ENCODE data around the gene AMH. TPM values are rescaled to one million over a fixed set of nuclear protein-coding genes. Genes with fewer than 3 reads are reported as not detected.
"Not testable (repeated sequence)": the region's sequence is repeated elsewhere in the genome, so short reads cannot be mapped to it uniquely, and the experiment has no call there.

AMH gene
- total RNA-seq, 1 donor from 2014 or later = 0.89 TPM

- peak; percentile 77 for DNase-seq (ENCODE audit: missing footprints)
- ATAC-seq = peak; percentile 26
- intact Hi-C loops (cut with DNase I) = loop anchor here (2.0 kb wide), 2 partner anchors 41 to 115 kb away; no protein-coding TSS in a partner anchor
These were observed 26.7 kb downstream of the AMH start for GRCh38 chr19:2275588-2276428.

GRCh38 chr19:2276429-2276986, 27.4 kb downstream of the AMH start:
- intact Hi-C loops (cut with DNase I) = no loop called here
- DNase-seq (ENCODE audit: missing footprints) (peak; percentile 50), ATAC-seq (no peak)

GRCh38 chr19:2277138-2277537, 28.0 kb downstream of the AMH start:
- intact Hi-C loops (cut with DNase I) = no loop called here
- DNase-seq (ENCODE audit: missing footprints) = peak; percentile 37
- ATAC-seq = no peak

DNA sequence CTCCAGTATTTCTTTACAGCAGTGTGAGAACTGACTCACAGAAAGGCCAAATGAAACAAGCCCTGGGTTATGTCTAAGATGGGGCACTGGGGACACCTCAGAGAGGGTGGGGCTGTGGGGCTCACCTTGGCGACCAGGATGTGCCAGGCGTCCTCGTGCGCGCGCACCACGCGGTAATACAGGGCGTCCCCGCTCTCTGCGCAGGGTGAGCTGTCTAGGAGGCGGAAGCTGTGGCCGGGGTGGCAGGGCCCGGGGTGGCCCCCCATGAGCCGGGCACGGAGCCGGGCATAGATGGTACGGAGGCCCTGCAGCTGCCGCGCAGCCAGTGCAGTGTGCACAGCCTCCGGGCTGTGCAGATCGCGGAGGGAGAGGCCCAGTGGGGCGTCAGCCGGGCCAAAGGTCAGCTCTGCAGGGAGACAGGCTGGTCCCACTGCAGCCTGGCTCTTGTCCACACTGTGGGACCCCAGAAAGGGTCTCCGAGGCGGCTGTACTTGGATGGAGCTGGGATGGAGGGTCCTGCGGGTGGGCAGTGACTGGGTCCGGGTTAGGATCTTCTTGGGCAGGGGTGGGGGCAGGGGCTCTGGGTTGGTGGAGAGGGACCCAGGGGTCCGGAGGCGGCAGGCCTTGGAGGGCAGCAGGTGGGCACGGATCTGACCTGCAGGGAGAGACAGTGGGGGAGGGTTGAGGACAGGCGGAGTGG, 29.5 kb downstream of the AMH start:
- ATAC-seq (no peak), DNase-seq (ENCODE audit: missing footprints) (peak; percentile 41)
- intact Hi-C loops (cut with DNase I) = no loop called here

DNA sequence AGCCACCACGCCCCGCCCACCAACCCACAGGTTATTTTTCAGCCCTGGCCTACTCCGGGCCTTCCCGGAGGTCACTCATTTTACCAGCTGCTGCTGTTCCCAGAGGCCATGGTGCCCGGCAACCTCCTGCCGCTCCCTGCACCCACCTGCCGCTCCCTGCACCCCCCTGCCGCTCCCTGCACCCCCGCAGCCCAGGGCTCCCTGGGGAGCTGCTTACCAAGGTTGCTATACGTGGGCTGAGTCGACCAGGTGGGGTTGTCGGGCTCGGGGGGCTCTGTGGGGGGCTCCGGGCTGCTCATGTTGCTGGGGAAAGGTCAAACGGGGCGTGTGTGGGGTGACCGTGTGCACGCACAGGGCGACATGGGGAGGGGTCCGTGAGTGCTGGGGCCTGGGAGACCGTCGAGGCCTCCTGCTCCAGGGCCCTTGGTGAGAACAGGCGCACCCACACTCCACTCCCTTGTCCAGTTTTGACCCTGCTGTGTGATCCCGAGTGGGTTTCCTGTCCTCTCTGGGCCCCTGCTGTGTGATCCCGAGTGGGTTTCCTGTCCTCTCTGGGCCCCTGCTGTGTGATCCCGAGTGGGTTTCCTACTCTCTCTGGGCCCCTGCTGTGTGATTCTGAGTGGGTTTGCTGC, 31.6 kb downstream of the AMH start:
- ATAC-seq (no peak), DNase-seq (ENCODE audit: missing footprints) (peak; percentile 47)
- intact Hi-C loops (cut with DNase I) = no loop called here

GRCh38 chr19:2281265-2282061, 32.3 kb downstream of the AMH start:
- DNase-seq (ENCODE audit: missing footprints) = peak; percentile 62
- intact Hi-C loops (cut with DNase I); ATAC-seq: not testable (repeated sequence)

DNA sequence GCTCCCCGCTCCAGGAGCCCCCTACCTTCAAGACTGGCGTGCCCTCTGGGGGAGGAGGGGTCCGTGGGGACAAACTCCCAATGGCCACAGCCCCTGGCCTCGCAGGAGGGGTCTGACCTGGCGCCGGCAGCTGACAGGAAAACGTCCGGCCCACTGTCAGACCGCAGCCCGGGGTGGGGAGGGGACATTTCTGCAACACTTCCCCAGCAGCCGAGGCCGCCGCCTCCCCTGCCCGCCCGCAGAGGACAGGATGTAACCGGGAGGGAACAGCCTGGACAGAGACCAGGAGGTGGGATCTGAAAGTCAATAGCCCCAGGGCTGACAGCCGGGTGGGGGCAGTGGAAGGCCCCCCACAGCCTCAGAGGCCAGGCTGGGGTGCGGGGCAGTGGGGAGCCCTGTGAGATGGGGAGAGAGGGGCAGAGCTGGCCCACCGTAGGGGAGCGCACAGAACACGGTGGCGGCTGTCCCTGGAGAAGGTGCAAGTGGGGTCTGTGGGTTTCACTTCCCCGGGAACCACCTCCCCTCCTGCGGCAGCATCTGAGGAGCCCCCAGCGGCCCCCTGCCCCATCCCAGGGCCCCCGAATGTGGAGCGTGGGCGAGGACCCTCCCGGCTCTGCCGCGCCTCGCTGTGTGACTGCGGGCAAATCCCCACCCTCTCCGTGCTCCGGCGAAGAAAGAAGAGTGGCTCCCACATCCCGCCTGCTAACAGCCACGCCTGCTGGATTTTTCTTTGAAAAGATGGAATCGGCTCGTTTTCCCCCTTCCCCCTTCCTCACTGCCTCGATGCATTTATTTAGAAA, 33.1 kb downstream of the AMH start, which contains the start of gene PEAK3:
TSS of gene PEAK3 (minus strand) at position 114 of the 800 bp plus-strand sequence. CDS start 1,244 bp downstream, outside the sequence.
- intact Hi-C loops (cut with DNase I) = no loop called here
- ATAC-seq (peak; percentile 82), DNase-seq (ENCODE audit: missing footprints) (peak; percentile 95)

- no peak for ATAC-seq
- intact Hi-C loops (cut with DNase I) = no loop called here
- no peak for DNase-seq (ENCODE audit: missing footprints)
These were observed 33.7 kb downstream of the AMH start for GRCh38 chr19:2282862-2283237.

- DNase-seq (ENCODE audit: missing footprints) (peak; percentile 27), ATAC-seq (no peak)
- intact Hi-C loops (cut with DNase I) = no loop called here
These were observed 34.8 kb downstream of the AMH start for GRCh38 chr19:2283835-2284507.

DNA sequence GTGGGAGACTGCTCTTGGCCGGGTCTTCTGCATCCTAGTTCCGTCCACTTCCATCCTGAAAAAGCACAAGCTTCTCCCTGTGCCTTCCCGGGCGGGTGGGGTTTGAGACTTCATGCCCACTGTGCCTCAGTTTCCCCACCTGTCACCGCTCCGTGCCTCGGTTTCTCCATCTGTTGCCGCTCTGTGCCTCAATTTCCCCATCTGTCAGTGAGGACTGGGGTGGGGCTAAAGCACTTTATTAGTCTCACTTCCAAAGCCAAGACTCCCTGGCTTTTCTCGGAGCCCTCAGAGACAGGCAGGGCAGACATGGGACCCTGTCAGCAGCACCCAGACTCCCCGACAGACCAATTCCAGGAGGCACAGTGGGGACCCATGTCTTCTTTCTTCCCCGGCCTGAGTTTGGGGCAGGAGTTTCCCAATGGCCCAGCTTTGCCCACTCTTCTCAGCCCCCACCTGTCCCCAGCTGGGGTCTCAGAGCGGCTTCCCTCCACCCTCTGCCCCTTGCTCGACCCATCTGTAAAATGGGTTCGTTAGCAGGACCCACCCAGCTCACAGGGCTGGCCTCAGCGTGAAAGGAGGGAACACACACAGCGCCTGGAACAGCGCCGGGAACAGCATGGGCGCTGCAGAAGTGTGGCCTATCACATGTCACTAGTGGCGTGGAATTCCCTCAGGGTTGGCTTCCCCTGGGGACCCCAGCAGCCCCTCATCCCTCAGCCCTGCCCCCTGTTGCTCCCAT, 37.4 kb downstream of the AMH start:
- intact Hi-C loops (cut with DNase I) = no loop called here

GRCh38 chr19:2287585-2288337, 38.6 kb downstream of the AMH start:
- ATAC-seq = no peak
- intact Hi-C loops (cut with DNase I) = no loop called here

More for the DNA sequence above, 37.4 kb downstream of the AMH start:
- ATAC-seq = no peak
- peak; percentile 9 for DNase-seq (ENCODE audit: missing footprints)

GRCh38 chr19:2288338-2288817, 39.3 kb downstream of the AMH start:
- ATAC-seq (no peak), DNase-seq (ENCODE audit: missing footprints) (no peak)
- intact Hi-C loops (cut with DNase I) = no loop called here

More at GRCh38 chr19:2287585-2288337, 38.6 kb downstream of the AMH start:
- DNase-seq (ENCODE audit: missing footprints) = no peak

- DNase-seq (ENCODE audit: missing footprints) (peak; percentile 53), ATAC-seq (peak; percentile 14)
- intact Hi-C loops (cut with DNase I) = no loop called here
These were observed 39.9 kb downstream of the AMH start for GRCh38 chr19:2288818-2289713.

DNA sequence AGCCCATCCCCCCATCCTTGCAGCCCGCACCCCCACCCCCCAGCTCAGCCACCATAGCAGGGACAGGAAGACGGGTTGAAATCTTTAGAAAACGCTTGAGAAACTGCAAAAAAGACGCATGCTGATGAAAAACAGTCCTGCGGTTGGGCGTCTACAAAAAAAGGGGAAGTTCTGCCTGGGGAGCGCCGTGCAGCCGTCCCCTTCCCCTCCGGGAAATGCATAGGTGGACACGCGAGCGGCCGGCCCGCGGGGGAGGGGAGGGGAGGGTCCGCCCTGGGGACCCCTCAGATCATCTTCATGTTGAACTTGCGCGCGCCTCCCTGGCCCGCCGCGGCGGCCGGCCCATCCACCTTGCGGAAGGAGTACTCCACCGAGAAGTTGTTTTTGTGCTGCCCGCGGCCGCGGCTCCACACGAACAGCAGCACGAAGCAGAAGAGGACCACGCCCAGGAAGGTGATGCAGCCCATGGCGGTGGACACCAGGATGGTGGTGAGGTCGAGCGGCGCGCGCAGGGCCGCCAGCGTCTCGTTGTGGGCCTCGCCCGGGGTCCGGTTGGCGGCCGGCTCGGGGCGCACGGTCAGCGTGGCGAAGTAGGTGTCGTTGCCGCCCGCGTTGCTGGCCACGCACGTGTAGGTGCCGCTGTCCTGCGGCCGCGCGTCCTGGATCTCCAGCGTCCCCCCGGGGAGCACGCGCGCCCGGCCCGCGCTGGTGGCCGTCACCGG, 40.8 kb downstream of the AMH start:
- ATAC-seq (peak; percentile 32), DNase-seq (ENCODE audit: missing footprints) (peak; percentile 85)
- intact Hi-C loops (cut with DNase I) = no loop called here

All from Right ventricle myocardium inferior (tissue), 1 donor.